GM12801 (cell line): ENCODE measurements around the gene ASB3.

Source experiments
- TF ChIP-seq, protein P1 (sequence below): IDR thresholded peaks from one replicate; pipeline ENCODE4 v1.5.1; 2011; ENCODE audit warnings: control low read depth; ENCODE audit not compliant: insufficient read length; ENCODE audit errors: extremely low read depth

Gene ASB3

DNA sequence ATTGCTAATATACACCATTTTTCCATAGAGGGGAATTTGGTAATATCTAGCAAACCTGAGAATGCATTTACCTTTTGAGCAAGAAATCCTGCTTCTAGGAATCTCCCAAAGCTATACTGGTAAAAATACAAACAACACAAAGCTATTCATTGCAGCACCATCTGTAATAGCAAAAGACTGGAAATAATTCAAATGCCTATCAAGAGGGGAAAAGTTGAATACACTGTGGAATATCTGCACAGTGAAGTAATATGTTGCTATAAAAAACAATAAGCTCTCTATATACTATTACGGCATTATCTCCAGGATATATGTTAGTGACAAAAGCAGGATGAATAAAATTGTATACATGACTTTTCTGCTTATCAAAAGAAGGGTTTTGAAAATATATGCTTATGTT is 131.5 kb downstream of the ASB3 start:
- TF ChIP-seq, protein P1, sequence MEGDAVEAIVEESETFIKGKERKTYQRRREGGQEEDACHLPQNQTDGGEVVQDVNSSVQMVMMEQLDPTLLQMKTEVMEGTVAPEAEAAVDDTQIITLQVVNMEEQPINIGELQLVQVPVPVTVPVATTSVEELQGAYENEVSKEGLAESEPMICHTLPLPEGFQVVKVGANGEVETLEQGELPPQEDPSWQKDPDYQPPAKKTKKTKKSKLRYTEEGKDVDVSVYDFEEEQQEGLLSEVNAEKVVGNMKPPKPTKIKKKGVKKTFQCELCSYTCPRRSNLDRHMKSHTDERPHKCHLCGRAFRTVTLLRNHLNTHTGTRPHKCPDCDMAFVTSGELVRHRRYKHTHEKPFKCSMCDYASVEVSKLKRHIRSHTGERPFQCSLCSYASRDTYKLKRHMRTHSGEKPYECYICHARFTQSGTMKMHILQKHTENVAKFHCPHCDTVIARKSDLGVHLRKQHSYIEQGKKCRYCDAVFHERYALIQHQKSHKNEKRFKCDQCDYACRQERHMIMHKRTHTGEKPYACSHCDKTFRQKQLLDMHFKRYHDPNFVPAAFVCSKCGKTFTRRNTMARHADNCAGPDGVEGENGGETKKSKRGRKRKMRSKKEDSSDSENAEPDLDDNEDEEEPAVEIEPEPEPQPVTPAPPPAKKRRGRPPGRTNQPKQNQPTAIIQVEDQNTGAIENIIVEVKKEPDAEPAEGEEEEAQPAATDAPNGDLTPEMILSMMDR = no peak

- TF ChIP-seq, protein P1 = no peak
Measured at GRCh38 chr2:53654396-53654795, 132.4 kb downstream of the ASB3 start.

- TF ChIP-seq, protein P1 = no peak
Measured at GRCh38 chr2:53652131-53652530, 134.6 kb downstream of the ASB3 start.

- TF ChIP-seq, protein P1 = no peak
Measured at GRCh38 chr2:53646788-53647187, 140.0 kb downstream of the ASB3 start.

GRCh38 chr2:53641290-53641689 is 145.5 kb downstream of the ASB3 start:
- TF ChIP-seq, protein P1 = no peak

GRCh38 chr2:53640466-53640865 is 146.3 kb downstream of the ASB3 start:
- TF ChIP-seq, protein P1 = no peak

DNA sequence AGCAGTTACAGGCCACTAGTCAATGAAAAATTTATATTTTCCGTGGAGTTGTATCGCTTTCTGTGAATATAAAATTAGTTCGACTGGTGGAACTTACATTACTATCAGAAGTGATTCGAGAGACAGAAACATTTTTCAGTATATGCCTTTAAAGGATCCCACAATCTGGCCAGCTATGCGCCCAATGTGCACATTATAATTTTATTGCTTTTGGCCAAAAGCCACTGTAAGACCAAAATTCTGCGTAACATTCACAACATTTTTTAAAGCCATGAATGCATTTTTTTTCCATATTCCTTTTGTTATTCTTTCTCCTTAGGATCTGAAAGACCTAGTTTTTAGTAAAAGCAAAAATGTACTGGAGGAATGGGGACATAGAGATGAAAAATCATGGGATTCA is 150.2 kb downstream of the ASB3 start:
- TF ChIP-seq, protein P1 = no peak

- TF ChIP-seq, protein P1 = no peak
Measured at GRCh38 chr2:53636109-53636508, 150.6 kb downstream of the ASB3 start.
